IMR-90 (cell line): ENCODE data around the gene FGR. TPM values are rescaled to one million over a fixed set of nuclear protein-coding genes. Genes with fewer than 3 reads are reported as not detected.

Experiments used
- ATAC-seq: fragments of 200-7000 bp; cut with Tn5 transposase; 2 replicates; pipeline ENCODE4 v1.9.1; 2020; ENCODE audit warnings: low read depth, mild to moderate bottlenecking, moderate library complexity
- BruUV-seq: library from RNA; stranded (reverse); fragments of 400-500 nt; replicated peaks from 2 replicates; lab custom pipeline; 2021; lab: Mats Ljungman, UMichigan
- CTCF ChIA-PET: fragments of 300-600 bp; formaldehyde crosslinking; extraction: SDS; loops from one replicate; lab custom pipeline; 2021; ENCODE audit warnings: antibody characterized with exemption; lab: Yijun Ruan, JAX
- POLR2A ChIA-PET: fragments of 300-600 bp; sonication (Branson Sonifier 250); formaldehyde crosslinking; loops from one replicate; lab custom pipeline; 2022; ENCODE audit warnings: antibody characterized with exemption; ENCODE audit not compliant: unreplicated experiment; lab: Charles Lee
- DNase-seq: peaks from one replicate; pipeline ENCODE4 v3.0.0; 2013
- H2AFZ ChIP-seq: replicated peaks from 2 replicates; pipeline ENCODE3; 2013; ENCODE audit warnings: low read length, mild to moderate bottlenecking; ENCODE audit not compliant: poor library complexity
- H2AK5ac ChIP-seq: 2 replicates; pipeline ENCODE4 v1.6.1; 2013; ENCODE audit warnings: low read depth, low read length, inconsistent platforms
- H2AK9ac ChIP-seq: replicated peaks from 2 replicates; pipeline ENCODE3; 2013; ENCODE audit warnings: mild to moderate bottlenecking, low read depth, low read length, moderate library complexity; ENCODE audit not compliant: poor library complexity
- H2BK120ac ChIP-seq: 2 replicates; pipeline ENCODE4 v1.6.1; 2013; ENCODE audit warnings: low read depth, low read length, inconsistent platforms
- H2BK15ac ChIP-seq: 3 replicates; pipeline ENCODE4 v1.6.1; 2013; ENCODE audit warnings: low read depth, low read length, inconsistent platforms
- H2BK20ac ChIP-seq: 2 replicates; pipeline ENCODE4 v1.6.1; 2013; ENCODE audit warnings: low read depth, mild to moderate bottlenecking, inconsistent platforms, low read length, moderate library complexity
- H2BK5ac ChIP-seq: 2 replicates; pipeline ENCODE4 v1.6.1; 2013; ENCODE audit warnings: mild to moderate bottlenecking, low read depth, low read length, inconsistent platforms; ENCODE audit not compliant: poor library complexity, severe bottlenecking
- H3K14ac ChIP-seq: replicated peaks from 2 replicates; pipeline ENCODE4 v1.6.1; 2013; ENCODE audit warnings: low read depth, low read length, inconsistent platforms
- H3K18ac ChIP-seq: 2 replicates; pipeline ENCODE4 v1.6.1; 2013; ENCODE audit warnings: low read depth, low read length, control low read depth
- H3K23ac ChIP-seq: 2 replicates; pipeline ENCODE4 v1.6.1; 2013; ENCODE audit warnings: low read depth, low read length, inconsistent platforms
- H3K27ac ChIP-seq: 2 replicates; pipeline ENCODE4 v1.5.1; 2013; ENCODE audit warnings: mild to moderate bottlenecking, control low read depth, low read length; ENCODE audit not compliant: insufficient read depth
- H3K27me3 ChIP-seq: 2 replicates; pipeline ENCODE4 v1.6.1; 2013; ENCODE audit warnings: low read length; ENCODE audit not compliant: control insufficient read depth, insufficient read depth
- H3K36me3 ChIP-seq: 2 replicates; pipeline ENCODE4 v1.6.1; 2013; ENCODE audit warnings: low read length, mixed read lengths; ENCODE audit not compliant: control insufficient read depth, insufficient read depth
- H3K4ac ChIP-seq: 2 replicates; pipeline ENCODE4 v1.6.1; 2013; ENCODE audit warnings: low read depth, low read length, inconsistent platforms
- H3K4me1 ChIP-seq: 2 replicates; pipeline ENCODE4 v1.6.1; 2013; ENCODE audit warnings: low read length, mixed read lengths; ENCODE audit not compliant: control insufficient read depth, insufficient read depth
- H3K4me2 ChIP-seq: 2 replicates; pipeline ENCODE4 v1.6.1; 2013; ENCODE audit warnings: low read depth, mild to moderate bottlenecking, control low read depth, low read length, moderate library complexity
- H3K4me3 ChIP-seq: 2 replicates; pipeline ENCODE4 v1.5.1; 2013; ENCODE audit warnings: low read depth, mild to moderate bottlenecking, control low read depth, low read length, moderate library complexity; ENCODE audit not compliant: insufficient read depth
- H3K56ac ChIP-seq: 2 replicates; pipeline ENCODE4 v1.6.1; 2013; ENCODE audit warnings: low read length, inconsistent platforms; ENCODE audit not compliant: insufficient read depth; ENCODE audit errors: extremely low read depth
- H3K79me1 ChIP-seq, 2 experiments: 2 replicates each; pipeline ENCODE4 v1.6.1; 2013; ENCODE audit warnings: low read length in 2 of 2, inconsistent platforms in 1 of 2, low read depth in 1 of 2
- H3K9ac ChIP-seq: 2 replicates; pipeline ENCODE4 v1.6.1; 2013; ENCODE audit warnings: low read depth, low read length, control low read depth
- H3K9me1 ChIP-seq: 2 replicates; pipeline ENCODE4 v1.6.1; 2013; ENCODE audit warnings: low read length, inconsistent platforms; ENCODE audit not compliant: insufficient read depth
- H3K9me3 ChIP-seq: 2 replicates; pipeline ENCODE4 v1.6.1; 2013; ENCODE audit warnings: low read length; ENCODE audit not compliant: control insufficient read depth, insufficient read depth
- H4K20me1 ChIP-seq: 2 replicates; pipeline ENCODE4 v1.6.1; 2013; ENCODE audit warnings: low read length, inconsistent platforms; ENCODE audit not compliant: insufficient read depth
- H4K5ac ChIP-seq: 2 replicates; pipeline ENCODE4 v1.6.1; 2013; ENCODE audit warnings: mild to moderate bottlenecking, low read depth, low read length, control low read depth
- H4K8ac ChIP-seq, 2 experiments: 2 replicates each; pipeline ENCODE4 v1.6.1; 2013; ENCODE audit warnings: low read depth in 2 of 2, low read length in 2 of 2, control low read depth in 1 of 2, inconsistent platforms in 1 of 2
- H4K91ac ChIP-seq: 2 replicates; pipeline ENCODE4 v1.6.1; 2013; ENCODE audit warnings: low read depth, low read length, inconsistent platforms; ENCODE audit not compliant: insufficient read depth
- BHLHE40 ChIP-seq: fragments of 150-350 bp; IDR thresholded peaks from 2 replicates; pipeline ENCODE4 v1.6.1; 2016; ENCODE audit warnings: mild to moderate bottlenecking, low read depth, low read length
- CEBPB ChIP-seq: IDR thresholded peaks from 2 replicates; pipeline ENCODE4 v1.6.1; 2012; ENCODE audit warnings: low read depth, low read length, improper control_type of control experiment
- CHD1 ChIP-seq: IDR thresholded peaks from 2 replicates; pipeline ENCODE4 v1.6.1; 2012; ENCODE audit warnings: low read depth, low read length, improper control_type of control experiment
- MAZ ChIP-seq: IDR thresholded peaks from 2 replicates; pipeline ENCODE4 v1.6.1; 2012; ENCODE audit warnings: low read depth, mild to moderate bottlenecking, low read length, improper control_type of control experiment, moderate library complexity, borderline replicate concordance
- MXI1 ChIP-seq: IDR thresholded peaks from 2 replicates; pipeline ENCODE4 v1.6.1; 2012; ENCODE audit warnings: low read depth, mild to moderate bottlenecking, low read length, moderate library complexity, borderline replicate concordance
- NFE2L2 ChIP-seq: fragments of 150-350 bp; IDR thresholded peaks from 2 replicates; pipeline ENCODE4 v1.6.1; 2016; ENCODE audit warnings: low read depth, mild to moderate bottlenecking, low read length
- POLR2A ChIP-seq: IDR thresholded peaks from 2 replicates; pipeline ENCODE4 v1.6.1; 2012; ENCODE audit warnings: mild to moderate bottlenecking, low read depth, low read length
- RAD21 ChIP-seq: IDR thresholded peaks from 2 replicates; pipeline ENCODE4 v1.6.1; 2012; ENCODE audit warnings: low read length, improper control_type of control experiment
- RCOR1 ChIP-seq: IDR thresholded peaks from 2 replicates; pipeline ENCODE4 v1.6.1; 2012; ENCODE audit warnings: mild to moderate bottlenecking, low read length, improper control_type of control experiment; ENCODE audit not compliant: insufficient replicate concordance
- RFX5 ChIP-seq: IDR thresholded peaks from 2 replicates; pipeline ENCODE4 v1.8.0; 2012; ENCODE audit warnings: low read depth, mild to moderate bottlenecking, low read length, moderate library complexity
- WGBS, 2 experiments: methylation state at CpG; one replicate each; pipeline versions ENCODE4 v1.1.5 to v1.1.7; 2013; ENCODE audit warnings: missing lambda C conversion rate in 2 of 2; ENCODE audit not compliant: insufficient read length in 1 of 2; ENCODE audit errors: extremely low coverage in 2 of 2; 5-methylcytosine and 5-hydroxymethylcytosine counted together
- dilution Hi-C: fragments of 300-500 bp; cut with HindIII; formaldehyde crosslinking; loops from one replicate; pipeline ENCODE4 v1.14.3; 2018; ENCODE audit warnings: low sequenced_read_pairs; ENCODE audit not compliant: unreplicated experiment
- in situ Hi-C: fragments of 300-500 bp; cut with MboI; formaldehyde crosslinking; loops from 3 replicates; pipeline ENCODE4 v1.14.3; 2019; ENCODE audit warnings: low sequenced_read_pairs, inconsistent platforms, mixed read lengths
- intact Hi-C: fragments of 100-400 bp; cut with micrococcal nuclease; formaldehyde crosslinking; loops from 2 replicates; pipeline ENCODE4 v1.10.0; 2022
- polyA plus RNA-seq, 3 experiments: library from polyadenylated mRNA; depleted of rRNA; stranded (reverse); fragments of >200 nt; gene quantifications; 2 replicates each; pipeline ENCODE4 v1.2.3, GENCODE V29; 2012; ENCODE audit warnings: low replicate concordance in 1 of 3
- total RNA-seq: library from RNA; depleted of rRNA; stranded (reverse); fragments of >200 nt; gene quantifications from 2 replicates; pipeline ENCODE4 v1.2.3, GENCODE V29; 2012
- TF ChIP-seq, protein P1 (sequence below): fragments of 150-350 bp; IDR thresholded peaks from 2 replicates; pipeline ENCODE4 v1.6.1; 2017; ENCODE audit warnings: mild to moderate bottlenecking, antibody characterized with exemption, low read length, low read depth

FGR gene
- total and polyA plus RNA-seq, 2 of the 4 experiments (the other 2 are of a cell fraction) = not detected

DNA sequence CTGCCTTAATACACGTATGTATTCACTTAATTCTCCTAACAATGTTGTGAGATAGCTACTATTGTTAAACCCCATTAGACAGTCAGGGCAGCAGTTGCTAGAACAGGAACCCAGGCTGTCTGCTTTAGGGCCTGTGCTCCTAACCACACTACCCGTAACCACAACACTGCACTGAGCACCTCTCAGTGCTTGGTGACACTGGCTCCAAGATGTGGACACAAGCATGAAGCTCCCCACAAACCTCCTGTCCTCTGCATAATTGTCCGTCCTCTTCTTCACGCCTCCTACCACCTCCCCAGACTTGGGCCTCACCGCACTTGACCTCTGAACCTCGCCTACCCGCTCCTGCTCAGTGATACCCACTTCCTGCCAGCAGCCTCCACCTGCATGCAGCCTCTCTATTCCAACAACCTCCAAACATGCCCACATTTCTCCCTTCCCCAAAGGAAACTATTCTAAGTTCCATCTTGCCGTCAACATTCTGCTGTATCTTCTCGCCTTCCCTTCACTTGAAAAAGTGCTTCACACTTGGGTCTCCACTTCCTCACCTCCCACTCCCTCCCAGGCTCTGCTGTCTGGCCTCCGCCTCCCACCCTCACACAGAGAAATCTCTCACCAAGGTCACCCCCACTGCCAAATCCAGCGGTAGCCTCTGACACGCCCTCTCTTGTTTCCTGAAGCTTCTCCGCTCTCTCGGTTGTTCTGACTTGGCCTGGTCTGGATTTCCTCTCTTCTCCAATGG lies 16.5 kb downstream of the FGR start:
- BruUV-seq = no TSS peak
- H3K4ac ChIP-seq = no peak overlapping the region
- H3K56ac ChIP-seq = no peak overlapping the region
- H3K14ac ChIP-seq = no peak overlapping the region
- no peaks in the 10 kb centered on the region for H4K20me1 ChIP-seq
- H3K79me1 ChIP-seq = no peaks in the 10 kb centered on the region
- H3K4me1 ChIP-seq = no peaks in the 10 kb centered on the region
- no peak overlapping the region for H2AK5ac ChIP-seq
- no peaks in the 10 kb centered on the region for H3K9me3 ChIP-seq
- no peak overlapping the region for H4K5ac ChIP-seq
- ChIA-PET POLR2A (no interaction called here), CTCF (interaction anchor here (1.3 kb wide), 1 partner anchor 10 kb away, joined by 3 read pairs; no protein-coding TSS in a partner anchor)
- no peak overlapping the region for H2BK20ac ChIP-seq
- no peak overlapping the region for H2BK120ac ChIP-seq
- no peak overlapping the region for H2AK9ac ChIP-seq
- no peak overlapping the region for H3K9ac ChIP-seq
- H3K27me3 ChIP-seq = peaks cover 19% of the 10 kb centered on the region
- intact Hi-C loops (no loop called here), dilution Hi-C loops (no loop called here), in situ Hi-C loops (no loop called here)
- no peak overlapping the region for H3K4me3 ChIP-seq
- H3K9me1 ChIP-seq = no peaks in the 10 kb centered on the region
- ATAC-seq = no peak
- no peak overlapping the region for H2BK5ac ChIP-seq
- TF ChIP-seq RFX5 (no peak), BHLHE40 (no peak), MAZ (no peak), RCOR1 (no peak), NFE2L2 (no peak), MXI1 (no peak), RAD21 (no peak), CEBPB (no peak), CHD1 (no peak), POLR2A (no peak)
- TF ChIP-seq, protein P1, sequence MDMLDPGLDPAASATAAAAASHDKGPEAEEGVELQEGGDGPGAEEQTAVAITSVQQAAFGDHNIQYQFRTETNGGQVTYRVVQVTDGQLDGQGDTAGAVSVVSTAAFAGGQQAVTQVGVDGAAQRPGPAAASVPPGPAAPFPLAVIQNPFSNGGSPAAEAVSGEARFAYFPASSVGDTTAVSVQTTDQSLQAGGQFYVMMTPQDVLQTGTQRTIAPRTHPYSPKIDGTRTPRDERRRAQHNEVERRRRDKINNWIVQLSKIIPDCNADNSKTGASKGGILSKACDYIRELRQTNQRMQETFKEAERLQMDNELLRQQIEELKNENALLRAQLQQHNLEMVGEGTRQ = no peak
- H3K23ac ChIP-seq = no peak overlapping the region
- no peak overlapping the region for H4K8ac ChIP-seq
- no peaks in the 10 kb centered on the region for H3K36me3 ChIP-seq
- no peak overlapping the region for H3K4me2 ChIP-seq
- no peak overlapping the region for H3K18ac ChIP-seq
- H2AFZ ChIP-seq = no peak overlapping the region
- WGBS, 2 experiments = 70% methylated on average over 12 of the region's 14 CpGs; no CpG with 5 or more reads in 1 of the 2 experiments
- H2BK15ac ChIP-seq = no peak overlapping the region
- H3K27ac ChIP-seq = no peak overlapping the region
- H4K91ac ChIP-seq = no peak overlapping the region
- DNase-seq = no peak
